Hematopoietic multipotent progenitor cell (in vitro differentiated cells): ENCODE measurements around the gene EMC9. TPM values are rescaled to one million over a fixed set of nuclear protein-coding genes. Genes with fewer than 3 reads are reported as not detected.

Experiments used
- DNase-seq, 3 donors: peaks; one replicate each; pipeline ENCODE4 v3.0.0-alpha.2; 2011 to 2015; ENCODE audit warnings: low read depth in 2 of 3, low spot score in 2 of 3
- total RNA-seq: library from RNA; depleted of rRNA; stranded (reverse); fragments of >200 nt; gene quantifications from one replicate; pipeline ENCODE4 v1.2.3, GENCODE V29; 2012

The EMC9 gene, protein sequence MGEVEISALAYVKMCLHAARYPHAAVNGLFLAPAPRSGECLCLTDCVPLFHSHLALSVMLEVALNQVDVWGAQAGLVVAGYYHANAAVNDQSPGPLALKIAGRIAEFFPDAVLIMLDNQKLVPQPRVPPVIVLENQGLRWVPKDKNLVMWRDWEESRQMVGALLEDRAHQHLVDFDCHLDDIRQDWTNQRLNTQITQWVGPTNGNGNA
- 14.3 TPM for total RNA-seq

DNA sequence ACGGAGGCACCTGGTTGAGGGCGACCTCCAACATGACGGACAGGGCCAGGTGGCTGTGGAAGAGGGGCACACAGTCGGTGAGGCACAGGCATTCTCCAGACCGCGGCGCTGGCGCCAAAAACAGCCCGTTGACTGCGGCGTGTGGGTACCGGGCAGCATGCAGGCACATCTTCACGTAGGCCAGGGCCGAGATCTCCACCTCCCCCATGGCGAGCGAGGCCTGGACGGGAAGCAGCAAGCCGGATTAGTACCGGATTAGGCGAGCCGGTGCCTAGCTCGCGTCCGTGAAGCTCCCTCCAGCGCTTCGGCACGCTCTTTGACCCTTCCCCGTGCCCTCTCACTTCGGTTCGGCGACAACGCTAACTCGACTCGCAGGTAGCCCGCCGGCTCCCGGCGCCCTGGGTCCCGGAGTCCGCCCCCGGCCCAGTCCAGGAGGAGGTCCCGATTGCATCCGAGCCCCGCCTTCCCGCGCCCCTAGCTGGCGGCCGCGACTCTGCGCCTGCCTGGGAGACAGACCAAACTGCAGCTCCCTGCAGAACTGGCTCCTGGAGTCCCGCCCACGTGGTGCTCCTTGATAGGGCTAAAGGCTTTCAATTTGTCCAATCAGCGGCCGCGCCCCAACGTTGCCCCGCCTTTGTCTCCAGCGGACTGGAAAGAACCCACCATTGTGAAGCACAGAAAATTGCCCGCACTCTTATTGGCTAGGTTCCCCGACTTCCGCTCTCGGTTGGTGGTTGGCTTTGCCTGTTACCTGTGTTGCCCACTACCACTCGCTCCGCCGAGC, at the start of gene EMC9:
TSS of gene EMC9 (minus strand) at position 495 of the 784 bp plus-strand sequence. CDS start at position 208, 287 bp downstream.
- DNase-seq: peak; percentile 97 to 100 (median 99)

DNA sequence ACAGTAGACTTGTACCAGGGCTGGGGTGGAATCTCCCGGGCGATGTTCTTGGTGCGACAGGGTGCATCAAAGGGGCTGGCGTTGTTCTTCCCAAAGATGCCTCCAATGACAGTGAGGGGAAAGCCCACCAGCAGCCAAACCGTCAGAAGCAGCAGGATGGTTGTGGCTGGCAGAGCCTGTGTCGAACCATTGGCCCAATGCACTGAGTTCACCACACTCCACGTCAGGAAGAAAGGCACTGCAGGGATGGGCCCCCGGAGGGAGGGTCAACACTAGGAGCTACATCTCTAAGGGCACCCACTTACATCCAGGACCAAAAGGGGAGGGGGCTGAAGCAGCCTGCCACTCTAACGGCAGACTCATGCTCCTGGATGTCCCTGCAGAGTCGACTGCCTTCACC, 49.0 kb upstream of the EMC9 start:
- DNase-seq: no peak

DNA sequence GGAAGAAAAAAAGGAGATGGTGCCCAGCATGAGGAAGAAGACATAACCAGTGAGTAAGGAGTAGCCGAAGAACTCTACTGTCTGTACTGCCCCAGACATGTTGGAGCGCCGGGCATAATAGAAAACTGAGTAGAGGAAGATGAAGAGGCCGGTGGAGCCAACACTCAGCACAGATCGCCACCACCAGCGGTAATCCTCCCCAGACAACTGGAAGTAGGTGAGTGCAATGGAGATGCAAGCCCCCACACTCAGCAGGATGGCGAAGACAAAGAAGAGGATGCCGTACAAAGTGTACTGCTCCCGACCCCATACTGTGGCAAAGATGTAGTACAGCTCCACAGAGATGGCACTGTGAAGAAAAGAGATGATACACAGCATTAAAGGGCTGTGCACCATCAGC, 48.1 kb upstream of the EMC9 start:
- DNase-seq: no peak

DNA sequence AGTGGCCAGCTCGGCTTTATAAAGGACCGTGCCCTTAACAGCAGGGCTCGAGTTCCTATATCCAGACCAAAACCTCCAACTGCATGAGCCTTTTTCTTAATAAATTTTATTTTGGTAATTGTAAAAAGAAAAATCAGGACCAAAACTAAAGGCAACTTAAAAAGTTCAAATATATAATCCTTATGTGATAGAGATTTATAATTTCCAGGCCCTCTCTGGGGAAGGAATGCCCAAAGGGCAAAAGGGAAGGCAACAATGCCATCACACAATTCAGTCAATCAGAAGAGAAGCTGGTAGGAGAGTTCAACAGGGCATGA, 47.6 kb upstream of the EMC9 start:
- no peak for DNase-seq

DNA sequence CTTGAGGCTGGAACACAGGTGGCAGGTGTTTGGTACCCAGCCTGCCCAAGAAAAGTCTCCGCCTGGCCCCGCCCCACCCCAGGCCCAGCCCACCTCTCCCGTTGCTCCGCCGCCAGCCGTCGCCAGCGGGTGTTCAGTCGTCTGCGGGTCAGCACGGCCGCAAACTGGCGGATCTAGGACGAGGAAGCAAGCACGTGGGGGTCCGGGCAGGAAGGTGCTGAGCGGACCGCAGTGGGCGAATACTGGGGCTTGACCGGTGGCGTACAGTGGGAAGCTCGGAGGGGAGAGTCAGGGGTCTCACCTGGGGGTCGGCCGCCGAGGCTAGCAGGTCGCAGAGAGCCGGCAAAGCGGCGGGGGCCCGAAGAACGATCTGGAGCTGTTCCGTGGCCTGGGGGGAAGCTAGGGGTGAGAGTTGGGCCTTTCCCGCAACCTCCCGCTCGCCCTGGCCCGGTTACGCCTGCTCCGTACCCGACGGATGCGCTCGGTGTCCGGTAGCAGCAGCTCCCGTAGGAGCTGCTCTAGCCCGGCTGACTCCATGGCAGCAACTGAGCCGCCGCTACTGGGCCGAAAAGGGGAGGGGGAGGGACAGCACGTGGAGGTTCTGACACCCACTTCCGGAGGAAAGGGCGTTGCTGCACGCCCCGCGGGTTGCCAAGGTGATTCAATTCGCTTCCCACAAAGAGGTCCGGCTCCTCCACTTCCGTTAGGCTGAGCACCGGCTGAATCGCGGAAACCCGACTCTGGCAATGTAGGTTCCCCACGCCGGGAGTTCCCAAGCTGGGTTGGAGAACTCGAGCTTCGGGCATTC, 47.1 kb upstream of the EMC9 start, which contains the start of gene IPO4:
TSS of gene IPO4 (minus strand) at position 566 of the 808 bp plus-strand sequence. CDS start at position 537, 29 bp downstream.
- DNase-seq: peak; percentile 86 to 97 (median 97)

DNA sequence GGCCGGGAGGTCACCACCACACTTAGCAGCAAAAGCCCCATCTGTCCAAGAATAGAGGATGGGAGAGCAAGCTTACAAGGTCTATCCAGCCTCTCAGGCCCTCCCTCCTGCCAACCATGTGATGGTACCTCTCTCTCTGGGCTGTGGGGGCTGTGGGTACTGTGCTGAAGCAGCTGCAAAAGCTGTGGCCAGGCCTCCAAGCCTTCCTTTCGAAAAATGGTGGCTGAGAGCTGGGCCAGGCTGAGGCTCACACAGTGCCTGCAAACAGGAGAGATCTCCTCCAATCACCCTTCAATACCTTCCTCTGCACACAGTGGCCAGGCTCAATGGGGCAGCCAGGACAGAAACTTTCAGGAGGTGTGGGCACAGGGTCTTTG, 46.1 kb upstream of the EMC9 start:
- no peak for DNase-seq

DNA sequence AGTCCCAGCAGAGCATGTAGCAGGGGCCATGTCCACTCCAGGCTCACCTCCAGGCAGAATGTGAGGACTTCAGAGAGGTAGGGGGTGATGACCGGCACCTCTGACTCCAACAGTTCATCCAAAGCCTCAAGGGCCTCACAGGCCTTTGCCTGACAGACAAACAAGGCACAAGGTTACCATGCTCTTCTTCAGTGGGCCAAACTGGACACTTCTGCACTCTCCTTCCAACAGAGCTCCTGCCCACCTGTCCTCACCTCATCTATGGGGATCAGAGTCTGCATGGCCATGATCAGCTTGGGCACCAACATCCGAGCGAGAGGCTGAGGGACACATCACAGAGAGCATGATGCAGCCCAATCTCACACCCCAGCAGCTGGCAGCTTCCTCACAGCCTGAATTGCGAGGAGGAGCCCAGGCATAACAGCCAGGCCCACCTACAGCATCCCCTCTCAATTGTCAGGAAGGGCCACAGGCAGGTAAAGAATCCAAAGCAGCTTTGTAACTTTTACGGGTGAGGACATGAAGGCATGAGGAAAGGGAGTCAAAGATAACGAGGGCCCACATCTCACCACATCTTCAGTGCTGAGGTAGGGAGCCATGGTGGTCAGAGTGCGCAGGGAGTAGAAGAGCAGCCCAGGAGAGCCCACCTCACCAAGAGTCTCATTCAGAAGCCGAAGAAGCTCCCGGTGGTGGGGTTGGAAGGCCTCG, 45.6 kb upstream of the EMC9 start:
- no peak for DNase-seq

DNA sequence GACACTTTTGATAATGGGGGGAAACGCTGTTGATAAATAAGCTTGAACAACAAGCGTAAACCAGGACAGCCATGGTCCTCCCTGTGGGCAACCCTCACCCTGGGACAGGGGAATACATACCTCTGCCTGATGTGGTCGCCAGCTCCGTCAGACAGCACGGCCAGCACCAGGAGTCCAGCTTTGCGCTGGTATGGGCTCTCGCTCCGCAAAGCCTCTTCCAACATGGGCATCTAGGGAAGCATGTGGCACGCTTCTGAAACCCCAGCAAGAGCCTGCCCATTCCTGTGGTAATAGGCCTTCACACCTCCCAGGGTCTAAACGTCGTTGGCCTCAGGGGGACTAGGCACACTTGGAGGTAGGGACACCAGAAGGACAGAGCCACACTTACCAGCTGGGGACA, 44.4 kb upstream of the EMC9 start:
- no peak for DNase-seq

DNA sequence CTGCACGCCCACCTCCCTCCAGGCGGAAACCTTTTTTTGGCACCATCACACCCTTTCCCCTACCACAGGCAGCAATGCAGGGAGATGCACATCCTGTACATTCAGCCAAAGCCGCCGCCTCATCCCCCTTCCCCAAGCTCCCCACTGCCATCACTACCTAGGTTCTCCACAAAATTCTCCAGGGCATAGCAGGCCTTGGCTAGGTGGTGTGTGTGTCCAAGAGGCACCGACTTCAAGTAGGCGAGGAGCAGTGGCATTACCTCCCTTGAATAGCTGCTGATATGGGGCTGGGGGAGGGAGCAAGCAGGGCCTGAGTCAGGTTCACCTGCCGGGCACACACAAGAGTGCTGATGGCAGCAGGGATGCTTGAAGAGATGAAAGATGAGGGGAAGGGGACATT, 43.6 kb upstream of the EMC9 start:
- no peak for DNase-seq

DNA sequence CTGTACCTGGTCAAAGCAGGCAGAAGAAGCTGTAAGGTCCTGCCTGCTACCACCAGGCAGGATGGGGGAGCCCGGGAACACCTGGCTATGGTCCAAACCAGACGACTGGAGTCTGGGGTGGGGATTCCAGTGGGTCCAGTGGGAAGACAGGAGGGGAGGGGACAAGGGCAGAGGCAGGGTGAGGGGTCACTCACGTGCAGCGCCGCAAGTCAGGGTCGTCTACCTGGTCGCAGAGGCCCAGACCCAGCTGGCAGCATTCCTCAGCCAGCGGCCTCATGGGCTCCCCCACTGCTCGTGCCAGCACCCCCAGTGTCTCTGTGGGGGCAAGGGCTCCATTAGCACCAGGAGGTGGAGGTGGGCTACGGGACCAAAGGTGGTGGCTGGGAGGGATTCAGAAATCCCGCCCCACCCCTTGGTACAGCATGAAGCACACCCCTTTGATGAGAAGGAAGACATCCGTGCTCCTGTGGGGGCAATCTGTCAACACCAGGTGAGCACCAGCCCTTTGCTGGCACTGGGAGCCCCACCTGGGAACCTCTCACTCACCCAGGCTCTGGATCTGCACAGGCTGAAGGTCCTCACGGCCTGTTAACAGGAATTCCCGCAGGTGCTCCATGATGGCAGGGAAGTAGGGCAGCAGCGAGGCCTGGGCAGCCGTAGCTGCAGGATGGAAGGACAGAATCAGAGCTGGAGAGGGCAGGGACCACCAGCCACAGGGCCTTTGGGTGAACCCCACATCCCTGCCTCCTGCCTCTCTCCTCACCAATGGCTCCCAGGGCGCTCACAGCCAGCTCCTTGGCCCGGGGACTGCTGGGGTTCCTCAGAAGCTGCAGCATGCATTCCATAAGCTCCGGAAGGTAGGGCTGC, 42.9 kb upstream of the EMC9 start:
- no peak for DNase-seq

DNA sequence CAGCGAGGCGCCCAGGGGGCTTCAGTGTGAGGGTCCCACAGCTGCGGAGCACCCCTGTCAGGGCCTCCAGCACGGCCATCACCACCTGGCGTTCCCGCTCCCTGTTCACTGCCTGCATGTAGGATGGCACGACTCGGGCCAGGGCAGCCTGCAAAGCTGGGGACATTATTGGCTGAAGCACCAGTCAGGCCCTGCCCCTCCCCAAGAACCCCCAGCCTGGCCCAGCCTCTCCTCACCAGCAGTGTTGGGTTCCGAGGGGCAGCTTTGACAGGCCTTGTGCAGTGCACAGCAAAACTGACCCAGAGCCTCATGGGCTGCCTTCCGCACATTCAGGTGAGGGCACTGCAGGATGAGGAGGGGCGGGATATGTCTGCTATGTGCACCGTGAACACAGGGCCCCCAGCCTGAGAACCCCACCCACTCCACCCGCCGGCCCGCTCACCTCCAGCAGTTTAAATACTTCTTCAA, 41.7 kb upstream of the EMC9 start:
- no peak for DNase-seq

DNA sequence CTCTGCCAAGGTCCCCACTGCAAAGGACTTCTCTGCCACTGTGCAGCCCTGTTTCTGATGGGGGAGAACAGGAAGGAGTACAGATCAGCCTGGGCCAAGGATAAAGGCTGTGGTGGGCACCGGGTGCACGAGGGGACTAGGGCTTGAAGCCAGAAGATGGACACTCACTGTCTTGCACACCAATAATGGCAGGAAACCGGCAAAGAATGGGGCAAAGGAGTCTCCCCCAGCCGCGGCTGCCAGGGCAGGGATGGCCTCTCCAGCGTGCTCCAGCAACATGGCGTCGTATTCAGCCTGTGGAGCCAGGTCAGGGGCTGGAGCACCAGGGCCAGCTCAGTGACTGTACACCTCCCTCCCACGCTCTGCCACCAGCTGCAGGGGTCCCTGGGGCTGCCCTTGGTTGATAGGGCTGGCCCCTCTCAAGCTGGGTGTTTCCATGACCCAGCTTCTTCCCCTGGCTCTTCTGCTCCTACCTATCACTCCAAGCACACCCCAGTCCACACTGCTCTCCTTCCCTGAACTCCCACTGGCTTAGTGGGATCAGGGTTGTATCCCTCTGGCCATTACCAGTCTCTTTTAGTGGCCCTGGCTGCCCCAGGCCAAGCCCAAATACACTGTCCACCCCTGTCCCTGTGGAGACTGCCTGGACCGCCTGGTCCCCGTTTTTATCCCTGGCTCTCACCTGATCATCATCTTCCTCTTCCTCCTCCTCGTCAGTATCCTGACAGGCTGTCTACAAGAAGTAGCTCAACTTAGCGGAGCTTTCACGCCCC, 40.9 kb upstream of the EMC9 start:
- DNase-seq: no peak

DNA sequence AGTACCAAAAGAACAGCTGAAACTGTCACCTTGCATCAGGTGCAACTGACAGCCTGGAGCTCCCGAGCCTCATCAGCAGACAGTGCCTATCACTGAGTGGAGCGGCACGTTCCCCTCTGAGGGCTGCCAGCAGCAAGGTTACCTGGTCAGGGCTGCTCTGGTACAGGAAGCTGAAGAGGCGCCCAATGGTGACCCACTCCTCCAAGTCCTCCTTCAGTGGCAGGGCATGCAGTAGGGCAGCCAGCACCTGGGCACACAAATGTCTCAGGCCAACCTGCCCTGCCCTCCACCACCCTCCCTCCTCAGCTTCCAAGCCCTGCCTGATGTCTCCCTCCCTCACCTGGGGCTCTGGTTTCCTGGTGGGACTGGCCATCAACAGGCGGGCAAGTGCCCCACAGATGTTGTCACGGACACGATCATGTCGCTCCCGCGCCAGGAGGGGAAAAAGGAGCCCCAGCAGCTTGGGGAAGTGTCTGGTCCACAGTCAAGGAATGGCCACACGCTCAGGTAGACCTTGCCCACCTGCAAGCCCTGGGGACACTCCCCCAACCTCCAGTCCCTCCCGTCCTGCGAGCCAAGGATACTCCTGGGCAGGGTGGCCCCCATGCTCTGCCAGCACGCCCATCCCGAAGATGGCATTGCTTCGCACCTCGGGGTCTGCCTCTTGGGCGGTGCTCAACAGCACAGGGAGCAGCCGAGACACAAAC, 40.1 kb upstream of the EMC9 start:
- DNase-seq: no peak

DNA sequence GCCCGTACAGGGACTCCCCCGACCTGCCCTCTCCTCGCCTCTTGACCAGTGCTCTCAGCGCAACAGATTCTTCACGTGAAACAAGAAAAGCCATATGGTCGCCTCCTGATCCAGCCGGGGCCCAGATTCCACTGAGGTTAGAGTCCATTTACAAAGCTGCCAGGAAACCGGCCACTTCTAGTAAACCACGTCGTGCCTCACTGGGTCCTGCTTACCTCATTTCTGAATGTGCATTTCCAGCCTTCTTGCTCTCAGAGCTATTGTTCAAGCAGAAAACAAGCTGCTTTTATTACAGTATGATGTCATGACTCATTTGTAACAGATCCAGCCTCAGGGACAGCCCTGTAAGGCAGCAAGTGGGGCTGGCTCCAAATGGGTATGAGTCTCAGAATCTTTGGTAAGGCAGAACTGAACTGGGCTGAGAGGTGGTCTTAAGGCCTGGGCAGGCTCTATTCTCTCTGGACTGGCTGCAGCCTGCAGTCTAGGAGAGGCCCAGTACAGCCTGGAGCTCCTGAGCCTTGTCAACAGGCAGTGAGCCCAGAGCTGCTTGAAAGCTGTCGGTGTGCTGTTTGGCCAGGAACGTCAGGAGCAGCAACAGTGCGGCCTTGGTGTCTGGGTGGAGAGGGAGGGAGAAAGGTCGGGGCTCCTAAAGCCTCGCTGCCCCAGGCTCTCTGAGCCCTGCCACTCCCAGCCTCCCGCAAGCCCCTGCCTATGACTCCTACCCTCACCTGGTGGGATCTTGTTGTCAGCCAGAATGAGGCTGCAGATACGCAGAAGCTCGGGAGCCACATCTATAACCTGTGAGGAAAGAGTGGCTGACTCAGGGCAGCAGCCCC, 38.8 kb upstream of the EMC9 start:
- DNase-seq: no peak

DNA sequence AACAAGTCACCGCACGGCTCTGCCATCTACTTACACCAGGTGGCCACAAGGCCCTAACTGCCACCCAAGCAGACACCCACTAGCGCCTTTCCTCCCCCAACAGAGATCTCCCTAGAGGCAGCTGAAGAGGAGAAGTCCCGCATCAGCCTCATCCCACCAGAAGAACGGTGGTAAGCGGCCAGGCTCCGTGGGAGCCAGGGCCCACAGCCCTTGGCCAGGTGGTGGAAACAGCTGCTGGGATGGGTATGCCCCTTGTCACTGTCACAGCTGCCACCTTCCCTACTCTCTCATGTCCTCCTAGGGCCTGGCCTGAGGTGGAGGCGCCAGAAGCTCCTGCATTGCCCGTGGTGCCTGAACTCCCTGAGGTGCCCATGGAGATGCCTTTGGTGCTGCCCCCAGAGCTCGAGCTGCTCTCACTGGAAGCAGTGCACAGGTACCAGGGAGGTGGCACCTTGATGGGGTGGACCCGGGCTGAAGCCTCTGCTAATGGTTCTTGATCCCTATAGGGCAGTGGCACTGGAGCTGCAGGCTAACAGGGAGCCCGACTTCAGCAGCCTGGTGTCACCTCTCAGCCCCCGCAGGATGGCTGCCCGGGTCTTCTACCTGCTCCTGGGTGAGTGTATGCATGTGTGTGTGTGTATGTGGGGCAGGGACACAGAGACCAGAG, 38.0 kb upstream of the EMC9 start:
- DNase-seq: no peak

DNA sequence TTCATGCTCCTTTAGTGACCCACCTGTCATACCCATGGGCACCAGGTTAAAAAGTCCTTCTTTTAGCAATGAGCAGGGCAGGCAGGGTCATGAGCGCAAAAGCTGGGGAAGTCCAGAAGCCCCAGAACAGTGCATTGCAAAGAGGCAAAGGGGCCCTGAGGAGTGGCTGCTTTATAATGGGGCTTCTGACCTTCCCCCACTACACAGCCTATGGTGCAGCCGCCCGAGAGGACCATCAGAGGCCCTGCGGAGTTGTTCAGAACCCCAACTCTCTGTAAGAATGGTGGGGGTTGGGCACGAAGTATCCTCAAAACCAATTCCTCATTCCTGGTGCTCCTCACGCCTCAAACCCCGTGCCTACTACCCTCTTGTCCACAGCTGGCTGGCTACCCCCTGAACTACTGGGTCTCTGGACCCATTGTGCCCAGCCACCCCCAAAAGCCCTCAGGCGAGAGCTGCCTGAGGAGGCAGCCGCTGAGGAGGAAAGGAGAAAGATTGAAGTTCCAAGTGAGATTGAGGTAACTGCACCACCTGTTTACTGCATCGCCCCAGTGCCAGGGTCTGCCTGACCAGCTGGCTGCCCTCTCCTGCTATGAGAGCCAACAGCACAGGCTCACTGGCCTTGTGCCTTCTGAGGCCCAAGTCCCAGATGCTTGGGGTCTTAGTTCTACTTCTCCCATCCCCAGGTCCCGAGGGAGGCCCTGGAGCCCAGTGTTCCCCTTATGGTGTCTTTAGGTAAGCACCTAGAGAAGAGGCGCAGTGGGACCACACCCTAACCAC, 37.2 kb upstream of the EMC9 start:
- DNase-seq: no peak
